GM21576 (cell line): ENCODE data around the gene IL17B.

Experiments
- ATAC-seq: cut with Tn5 transposase; IDR thresholded peaks from one replicate; pipeline ENCODE4 v1.9.1; 2021; ENCODE audit warnings: mild to moderate bottlenecking, moderate library complexity; ENCODE audit not compliant: unreplicated experiment

Gene IL17B

GRCh38 chr5:149362541-149362940 lies 16.6 kb downstream of the IL17B start:
- no peak for ATAC-seq

GRCh38 chr5:149360272-149360671 lies 18.8 kb downstream of the IL17B start:
- ATAC-seq, result no peak

GRCh38 chr5:149358868-149359495 lies 20.1 kb downstream of the IL17B start:
- no peak for ATAC-seq

- ATAC-seq, result peak; percentile 7
These were observed 20.8 kb downstream of the IL17B start for GRCh38 chr5:149358294-149358651.

GRCh38 chr5:149357370-149358293 lies 21.5 kb downstream of the IL17B start, which contains the start of gene PCYOX1L:
Gene PCYOX1L, plus strand, starts transcription at chr5:149358046. Its CDS starts 23 bp downstream, at chr5:149358069.
- ATAC-seq, result peak; percentile 99

GRCh38 chr5:149356391-149356790 lies 22.7 kb downstream of the IL17B start:
- ATAC-seq, result no peak

GRCh38 chr5:149355688-149356087 lies 23.4 kb downstream of the IL17B start:
- ATAC-seq, result no peak

- ATAC-seq, result no peak
These were observed 25.2 kb downstream of the IL17B start for GRCh38 chr5:149353911-149354310.

GRCh38 chr5:149352169-149352568 lies 26.9 kb downstream of the IL17B start:
- no peak for ATAC-seq

- ATAC-seq, result no peak
These were observed 29.7 kb downstream of the IL17B start for GRCh38 chr5:149349382-149349781.

- ATAC-seq, result no peak
These were observed 30.6 kb downstream of the IL17B start for GRCh38 chr5:149348518-149348917.

- no peak for ATAC-seq
These were observed 33.2 kb downstream of the IL17B start for GRCh38 chr5:149345892-149346222.

- peak; percentile 96 for ATAC-seq
These were observed 33.8 kb downstream of the IL17B start, which contains the start of gene GRPEL2 for GRCh38 chr5:149345147-149345891. Gene GRPEL2, plus strand, starts transcription at chr5:149345499. Its CDS starts 41 bp downstream, at chr5:149345540.

GRCh38 chr5:149344151-149344550 lies 34.9 kb downstream of the IL17B start:
- ATAC-seq, result no peak

- ATAC-seq, result no peak
These were observed 37.2 kb downstream of the IL17B start for GRCh38 chr5:149341876-149342275.

- no peak for ATAC-seq
These were observed 38.2 kb downstream of the IL17B start for GRCh38 chr5:149340920-149341319.

- no peak for ATAC-seq
These were observed 40.7 kb downstream of the IL17B start for GRCh38 chr5:149338364-149338763.

- ATAC-seq, result no peak
These were observed 41.4 kb downstream of the IL17B start for GRCh38 chr5:149337736-149338135.

GRCh38 chr5:149333711-149334443 lies 45.2 kb downstream of the IL17B start:
- no peak for ATAC-seq

GRCh38 chr5:149328177-149328576 lies 50.9 kb downstream of the IL17B start:
- ATAC-seq, result no peak

GRCh38 chr5:149326611-149327010 lies 52.5 kb downstream of the IL17B start:
- ATAC-seq, result no peak
